Measurements from ENCODE around the gene SPAG16.

The SPAG16 gene

DNA sequence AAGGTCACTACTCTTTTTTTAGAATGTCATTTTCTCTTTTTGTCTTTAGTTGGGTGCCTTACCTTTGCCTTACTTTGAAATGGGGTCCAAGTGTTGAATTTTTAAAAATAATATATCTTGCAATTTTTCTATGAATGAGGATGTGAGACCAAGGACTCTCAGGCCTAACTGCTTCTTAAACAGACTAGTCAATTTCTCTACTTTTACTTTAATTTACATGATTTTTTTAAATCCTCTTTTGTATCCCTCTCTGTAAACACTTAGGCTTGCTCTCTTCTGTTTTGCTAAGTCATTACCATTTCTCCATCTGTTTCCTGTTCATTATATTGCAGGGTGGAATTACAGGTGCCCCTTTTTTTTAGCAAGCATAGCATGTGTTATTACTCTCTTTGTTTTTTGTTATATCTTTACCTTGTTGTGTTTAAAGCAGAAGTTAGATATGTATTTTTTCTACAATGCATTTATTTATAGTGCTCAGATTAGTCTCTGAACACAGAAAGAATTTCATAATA is 261.8 kb downstream of the SPAG16 start:
- TF ChIP-seq, protein P1, sequence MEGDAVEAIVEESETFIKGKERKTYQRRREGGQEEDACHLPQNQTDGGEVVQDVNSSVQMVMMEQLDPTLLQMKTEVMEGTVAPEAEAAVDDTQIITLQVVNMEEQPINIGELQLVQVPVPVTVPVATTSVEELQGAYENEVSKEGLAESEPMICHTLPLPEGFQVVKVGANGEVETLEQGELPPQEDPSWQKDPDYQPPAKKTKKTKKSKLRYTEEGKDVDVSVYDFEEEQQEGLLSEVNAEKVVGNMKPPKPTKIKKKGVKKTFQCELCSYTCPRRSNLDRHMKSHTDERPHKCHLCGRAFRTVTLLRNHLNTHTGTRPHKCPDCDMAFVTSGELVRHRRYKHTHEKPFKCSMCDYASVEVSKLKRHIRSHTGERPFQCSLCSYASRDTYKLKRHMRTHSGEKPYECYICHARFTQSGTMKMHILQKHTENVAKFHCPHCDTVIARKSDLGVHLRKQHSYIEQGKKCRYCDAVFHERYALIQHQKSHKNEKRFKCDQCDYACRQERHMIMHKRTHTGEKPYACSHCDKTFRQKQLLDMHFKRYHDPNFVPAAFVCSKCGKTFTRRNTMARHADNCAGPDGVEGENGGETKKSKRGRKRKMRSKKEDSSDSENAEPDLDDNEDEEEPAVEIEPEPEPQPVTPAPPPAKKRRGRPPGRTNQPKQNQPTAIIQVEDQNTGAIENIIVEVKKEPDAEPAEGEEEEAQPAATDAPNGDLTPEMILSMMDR (conservative IDR thresholded peaks at IDR 0.05), result no peak
- no peak for TF ChIP-seq ZFX (IDR thresholded peaks at IDR 0.05)

DNA sequence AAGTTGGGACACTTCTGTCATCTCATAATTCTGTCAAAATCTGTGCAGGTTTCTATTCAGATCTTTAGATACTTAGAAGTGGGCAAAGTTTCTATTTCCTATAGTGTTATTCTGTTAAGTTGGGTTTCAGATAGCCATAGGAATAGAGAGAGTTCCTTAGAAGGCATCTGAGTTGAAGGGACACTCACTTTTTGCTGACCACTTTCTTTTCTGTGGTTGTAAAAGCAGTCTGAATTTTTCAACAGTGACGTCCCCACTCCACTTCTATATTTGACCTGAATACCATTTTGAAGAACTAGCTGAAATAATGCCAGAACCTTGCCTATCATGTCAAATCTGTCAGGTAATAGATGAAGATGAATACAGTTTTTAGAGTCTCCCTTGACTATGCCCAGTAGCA is 267.3 kb downstream of the SPAG16 start:
- TF ChIP-seq, protein P1 (conservative IDR thresholded peaks at IDR 0.05), result no peak
- TF ChIP-seq ZFX (IDR thresholded peaks at IDR 0.05), result no peak
- H3K27ac ChIP-seq, result no peak overlapping the region

More for the DNA sequence above, 261.8 kb downstream of the SPAG16 start:
- H3K27ac ChIP-seq, result no peak overlapping the region

DNA sequence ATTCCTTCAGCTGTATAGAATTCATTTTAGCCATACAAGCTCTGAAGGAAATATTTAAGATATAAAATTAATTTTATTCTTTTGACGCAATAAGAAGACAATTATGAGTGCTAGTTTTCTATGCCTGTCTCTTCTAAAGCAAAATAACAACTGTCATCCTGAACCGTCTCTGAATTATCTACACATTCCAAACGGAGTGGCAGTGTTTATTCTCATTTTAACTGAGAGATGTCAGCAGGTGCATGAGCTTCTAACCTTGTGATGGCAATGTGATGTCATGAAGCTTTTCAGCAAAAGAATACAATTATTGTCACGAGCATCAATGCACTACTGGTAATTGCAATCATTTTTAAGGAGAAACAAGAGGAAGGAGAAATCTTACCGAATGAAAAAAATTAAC is 274.8 kb downstream of the SPAG16 start:
- TF ChIP-seq ZFX (IDR thresholded peaks at IDR 0.05), result no peak
- TF ChIP-seq, protein P1 (conservative IDR thresholded peaks at IDR 0.05), result no peak
- no peak overlapping the region for H3K27ac ChIP-seq

DNA sequence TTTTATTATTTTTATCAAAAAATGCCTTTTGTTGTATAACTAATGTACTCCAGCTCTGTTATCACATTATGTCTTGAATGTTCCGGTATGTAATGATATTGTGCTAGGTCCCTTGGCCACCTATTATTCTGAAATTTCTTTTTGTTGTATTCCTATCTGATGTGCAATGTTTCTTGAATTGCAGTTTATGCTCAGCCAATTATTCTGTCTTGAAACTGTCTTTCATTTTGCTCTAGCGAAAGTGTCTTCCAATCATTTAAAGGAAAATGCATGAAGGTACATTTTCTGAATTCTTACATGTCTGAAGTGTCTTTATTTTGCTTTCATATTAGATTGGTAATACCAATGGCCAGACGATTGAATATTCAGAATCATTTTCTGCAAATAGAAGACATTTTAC is 277.5 kb downstream of the SPAG16 start:
- H3K27ac ChIP-seq, result no peak overlapping the region
- no peak for TF ChIP-seq ZFX (IDR thresholded peaks at IDR 0.05)
- TF ChIP-seq, protein P1 (conservative IDR thresholded peaks at IDR 0.05), result no peak

DNA sequence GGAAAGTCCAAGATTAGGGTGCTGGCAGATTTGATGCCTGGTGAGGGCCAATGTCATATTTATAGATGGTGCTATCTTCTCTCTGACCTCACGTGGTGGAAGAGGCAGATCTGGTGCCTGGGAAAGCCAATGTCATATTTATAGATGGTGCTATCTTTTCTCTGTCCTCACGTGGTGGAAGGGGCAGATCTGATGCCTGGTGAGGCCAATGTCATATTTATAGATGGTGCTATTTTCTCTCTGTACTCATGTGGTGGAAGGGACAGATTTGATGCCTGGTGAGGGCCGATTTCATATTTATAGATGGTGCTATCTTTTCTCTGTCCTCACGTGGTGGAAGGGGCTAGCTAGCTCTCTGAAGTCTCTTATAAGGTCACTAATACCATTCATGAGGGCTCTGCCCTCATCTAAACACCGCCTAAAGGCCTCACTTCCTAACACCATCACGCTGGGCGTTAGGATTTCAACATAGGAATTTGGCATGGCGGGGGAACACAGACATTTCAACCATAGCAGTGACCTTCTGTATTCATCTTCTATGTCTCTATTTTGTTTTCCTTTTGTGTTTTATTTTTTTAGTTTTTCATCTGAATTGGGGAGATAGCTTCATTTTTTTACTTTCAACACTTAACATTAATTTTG is 278.4 kb downstream of the SPAG16 start:
- TF ChIP-seq, protein P1 (conservative IDR thresholded peaks at IDR 0.05), result no peak
- no peak for TF ChIP-seq ZFX (IDR thresholded peaks at IDR 0.05)
- H3K27ac ChIP-seq, result no peak overlapping the region

DNA sequence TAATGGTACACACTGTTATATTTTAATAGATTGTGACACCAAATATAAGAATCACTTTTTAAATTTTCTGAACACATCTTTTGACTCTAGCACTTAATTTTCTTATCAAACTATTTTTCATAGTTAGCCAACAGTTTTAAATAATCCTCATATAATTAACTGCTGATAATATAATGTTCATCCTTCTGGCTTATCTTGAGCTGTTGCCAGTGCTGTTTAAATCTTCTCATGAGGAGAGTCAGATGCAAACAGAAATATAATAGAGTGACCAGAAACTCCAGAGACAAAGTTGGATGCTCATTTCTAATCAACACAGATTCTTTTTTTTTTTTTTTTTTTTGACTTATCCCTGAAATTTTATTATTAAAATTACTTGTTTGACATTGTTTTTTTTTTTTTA is 282.6 kb downstream of the SPAG16 start:
- TF ChIP-seq ZFX (IDR thresholded peaks at IDR 0.05), result no peak
- TF ChIP-seq, protein P1 (conservative IDR thresholded peaks at IDR 0.05), result no peak
- no peak overlapping the region for H3K27ac ChIP-seq

DNA sequence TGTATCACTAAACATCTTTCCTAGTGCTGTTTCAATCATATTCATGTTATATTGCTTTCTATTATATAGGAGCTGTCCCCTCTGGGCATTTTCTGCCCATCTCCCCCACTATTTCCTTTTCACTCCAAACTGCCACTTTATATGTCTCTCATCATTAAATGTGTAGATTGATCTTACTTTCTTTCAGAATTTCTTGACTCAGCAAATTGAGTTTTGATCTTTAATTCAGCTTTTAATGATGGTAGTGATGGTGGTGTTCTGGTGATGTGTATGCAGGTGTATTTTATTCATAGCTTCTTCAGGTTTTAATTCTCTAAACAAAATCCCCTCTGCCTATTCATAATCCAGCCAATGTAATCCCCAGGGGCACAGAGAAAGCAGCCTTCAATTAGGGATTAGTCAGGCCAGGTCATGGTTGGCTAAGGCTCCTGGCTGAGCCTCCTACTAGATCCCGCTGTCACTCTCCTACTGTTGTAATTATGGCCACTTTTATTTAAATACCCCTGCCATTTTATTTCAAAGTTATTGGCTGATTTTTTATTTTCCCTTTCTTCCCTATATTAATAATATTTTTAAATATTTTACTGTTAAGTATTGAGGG is 325.4 kb downstream of the SPAG16 start:
- TF ChIP-seq ZFX (IDR thresholded peaks at IDR 0.05), result no peak
- TF ChIP-seq, protein P1 (conservative IDR thresholded peaks at IDR 0.05), result no peak
- no peak overlapping the region for H3K27ac ChIP-seq
